Activated CD8-positive, alpha-beta memory T cell treated with anti-CD3 and anti-CD28 coated beads for 24 hours (primary cell): Measurements from ENCODE around the gene USP6NL.
A peak's percentile ranks its signal among the peaks of the same experiment; 100 is the strongest.
"Not testable (repeated sequence)": the region's sequence is repeated elsewhere in the genome, so short reads cannot be mapped to it uniquely, and the experiment has no call there.

Source experiments
- DNase-seq: peaks from one replicate; pipeline ENCODE4 v3.0.0-alpha.2; 2020

USP6NL gene

DNA sequence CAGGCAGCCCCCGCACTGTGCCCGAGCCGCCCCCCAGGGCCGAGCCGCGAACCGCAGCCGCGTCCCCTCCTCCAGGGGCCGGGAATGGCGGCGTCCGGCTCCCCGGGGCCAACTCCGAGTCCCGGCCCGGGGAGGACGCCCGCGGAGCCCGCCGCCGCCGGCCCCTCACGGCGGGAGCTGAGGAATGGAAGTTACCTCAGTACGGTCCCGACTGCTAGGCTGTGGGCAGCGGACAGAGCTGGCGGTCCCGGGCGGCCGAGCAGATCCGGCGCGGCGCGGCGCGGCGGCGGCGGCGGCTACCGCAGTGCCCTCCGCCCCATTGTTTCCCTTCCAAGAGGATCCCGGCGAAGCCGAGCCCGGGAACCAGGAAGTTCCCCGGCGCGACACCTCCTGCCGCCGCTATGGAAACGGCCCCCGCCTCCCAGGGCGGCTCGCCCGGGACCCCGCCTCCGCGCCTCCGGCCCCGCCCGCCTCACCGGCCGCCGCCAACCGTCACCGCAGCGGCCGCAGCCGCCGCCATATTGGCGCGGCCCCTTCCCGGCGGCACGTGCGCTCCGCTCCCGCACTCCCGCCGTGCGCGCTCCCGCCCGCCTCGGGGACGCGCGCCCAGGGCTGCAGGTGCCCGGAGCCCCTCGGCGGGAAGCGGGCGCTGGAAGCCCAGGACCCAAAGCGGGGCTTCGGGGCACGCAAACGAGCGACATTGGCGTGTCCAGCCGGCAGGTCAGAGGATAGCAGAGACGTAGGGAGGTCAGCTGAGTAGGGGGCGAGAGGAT lies at the start of gene USP6NL:
Gene USP6NL, minus strand, starts transcription at position 403 of the 773 bp plus-strand sequence. CDS start 14,016 bp downstream, outside the sequence.
- peak; percentile 82 for DNase-seq

DNA sequence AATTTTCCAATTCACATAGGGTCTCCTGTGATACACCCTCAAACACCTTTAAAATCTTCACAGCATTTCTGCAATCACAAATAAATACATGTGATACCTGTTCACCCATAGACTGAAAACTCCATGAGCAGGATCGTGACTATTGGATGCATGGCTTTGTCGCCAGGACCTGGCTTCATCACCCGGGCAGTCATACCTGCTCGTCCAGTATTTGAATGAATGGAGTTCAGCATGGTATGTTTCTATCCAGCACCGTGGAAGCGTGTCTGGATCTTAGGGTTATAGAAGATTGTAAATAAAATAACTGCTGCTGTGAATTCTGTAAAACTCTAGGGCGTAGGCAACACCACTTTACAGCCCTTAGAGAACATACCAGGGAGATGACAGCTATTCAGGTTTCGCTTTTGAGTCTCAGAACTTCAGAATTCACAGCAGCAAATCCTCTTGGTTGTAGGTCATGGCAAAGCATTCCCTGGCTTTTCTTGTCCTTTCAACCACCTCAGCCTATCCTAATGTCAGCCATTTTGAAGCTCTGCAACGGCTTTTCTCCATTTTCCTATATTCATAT lies 47.4 kb upstream of the USP6NL start:
- no peak for DNase-seq

DNA sequence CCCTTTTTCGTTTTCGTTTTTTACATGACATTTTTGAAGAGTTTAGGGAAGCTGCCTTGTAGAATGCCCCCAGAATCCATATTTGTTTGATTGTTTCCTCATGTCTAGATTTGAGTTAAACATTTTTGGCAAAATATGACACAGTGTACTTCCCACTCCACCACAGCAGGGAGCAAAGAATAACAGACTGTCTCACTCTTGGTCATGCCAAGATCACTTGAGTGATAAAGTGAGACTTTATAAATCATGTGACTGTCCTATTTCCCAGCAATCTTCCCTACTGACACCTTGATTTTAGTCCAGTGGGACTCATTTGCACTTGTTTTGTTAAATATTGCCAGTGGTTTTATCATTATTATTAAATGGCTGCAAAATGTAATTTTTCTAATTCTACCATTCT lies 44.4 kb upstream of the USP6NL start:
- DNase-seq = no peak

DNA sequence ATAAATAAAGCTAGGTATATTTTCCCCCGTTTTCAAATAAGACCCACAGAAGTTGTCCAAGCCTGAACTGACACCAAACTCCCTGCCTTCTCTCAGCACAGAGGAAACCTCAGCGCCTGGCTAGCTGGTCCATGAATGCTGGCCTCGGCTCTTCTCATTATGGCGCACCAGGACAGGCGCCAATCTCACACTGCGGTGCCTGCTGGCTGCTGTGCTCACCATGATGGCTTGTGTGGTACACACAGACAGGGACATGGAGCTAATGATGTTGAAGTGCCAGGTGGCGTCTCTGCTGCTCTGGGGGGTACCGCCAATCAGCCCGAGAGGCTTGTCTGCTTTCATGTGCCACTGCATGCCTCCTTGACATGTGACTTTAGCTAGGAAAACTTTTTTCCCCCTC lies 43.2 kb upstream of the USP6NL start:
- DNase-seq = no peak

DNA sequence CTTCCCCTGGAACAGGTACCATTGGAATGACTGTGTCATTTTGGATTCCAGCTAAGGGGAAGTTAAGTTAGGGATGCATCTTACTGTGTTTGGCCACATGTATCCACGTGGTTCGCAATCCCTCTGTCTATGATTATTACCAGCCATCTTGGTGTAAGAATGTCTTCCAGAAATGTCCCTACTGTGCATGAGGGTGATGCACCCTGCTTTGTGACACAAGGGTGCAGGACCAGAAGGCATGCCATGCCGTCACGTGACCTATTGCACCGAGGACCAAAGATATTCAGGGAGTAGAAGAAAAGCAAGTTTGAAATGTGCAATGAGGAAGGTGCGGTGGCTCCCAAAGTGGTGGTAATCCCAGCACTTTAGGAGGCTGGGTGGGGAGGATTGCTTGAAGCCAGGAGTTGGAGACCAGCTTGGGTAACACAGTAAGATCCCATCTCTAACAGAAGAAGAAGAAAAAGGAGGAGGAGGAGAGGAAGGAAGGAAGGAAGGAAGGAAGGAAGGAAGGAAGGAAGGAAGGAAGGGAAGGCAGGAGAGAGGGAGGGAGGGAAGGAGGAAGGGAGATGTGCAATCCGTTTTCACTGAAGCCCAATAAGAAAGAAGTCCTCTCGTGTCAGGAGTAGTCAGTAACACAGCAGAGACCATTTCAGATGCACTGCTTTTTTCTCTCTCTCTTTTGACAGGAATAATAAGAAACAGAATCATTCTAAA lies 42.5 kb upstream of the USP6NL start:
- DNase-seq = no peak

DNA sequence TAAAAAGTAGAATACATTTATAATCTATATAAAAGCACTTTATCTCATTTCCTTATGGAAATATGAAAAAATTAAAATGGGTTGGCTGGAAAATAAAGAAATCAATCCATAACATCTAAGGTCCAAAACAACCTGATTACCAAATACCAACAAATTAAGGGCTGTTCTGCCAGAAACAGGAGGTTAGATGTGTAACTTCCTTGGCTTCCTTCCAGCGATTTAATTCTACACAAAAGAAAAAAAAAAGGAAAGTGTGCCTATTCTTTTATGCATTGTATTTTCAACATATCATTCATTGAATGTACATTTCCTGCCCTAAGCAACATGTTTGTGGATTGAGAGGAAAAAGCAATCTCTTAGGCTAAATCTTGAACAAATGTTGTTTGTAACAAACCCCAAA lies 36.2 kb upstream of the USP6NL start:
- DNase-seq = no peak

DNA sequence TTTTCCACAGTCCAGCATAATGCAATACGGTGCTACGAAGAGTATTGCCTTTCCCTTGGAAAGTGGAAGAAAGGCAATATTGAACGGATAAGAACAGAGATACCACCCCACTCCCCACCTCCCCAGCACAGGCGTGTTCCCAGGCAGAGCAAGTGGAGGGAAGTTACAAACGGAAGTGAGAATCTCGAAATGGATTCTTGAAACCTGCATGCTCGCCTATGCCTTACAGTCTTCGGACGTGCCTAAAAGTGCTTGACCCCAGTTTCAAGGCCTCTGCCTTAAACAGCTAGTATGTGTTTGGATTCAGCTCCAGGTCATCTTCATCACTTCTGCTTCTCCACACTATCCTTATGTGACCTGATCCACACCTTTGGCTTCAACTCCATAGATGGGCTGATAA lies 35.0 kb upstream of the USP6NL start:
- no peak for DNase-seq

DNA sequence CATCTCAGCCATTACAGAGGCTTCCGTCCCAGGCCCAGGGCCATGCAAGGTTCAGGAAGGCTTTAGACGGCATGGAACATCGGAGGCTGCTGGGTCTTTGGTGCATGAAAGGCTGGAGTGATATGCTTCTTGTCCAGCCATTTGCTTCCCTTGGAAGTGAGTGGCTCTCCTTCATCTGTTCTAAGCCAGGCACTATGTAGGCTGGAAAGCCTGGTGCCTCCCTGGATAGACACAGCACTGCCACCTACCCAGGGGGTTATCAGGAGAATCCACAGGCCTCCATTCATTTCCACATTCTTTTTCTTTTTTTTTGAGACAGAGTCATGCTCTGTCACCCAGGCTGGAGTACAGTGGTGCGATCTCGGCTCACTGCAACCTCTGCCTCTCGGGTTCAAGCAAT lies 31.6 kb upstream of the USP6NL start:
- DNase-seq = no peak

DNA sequence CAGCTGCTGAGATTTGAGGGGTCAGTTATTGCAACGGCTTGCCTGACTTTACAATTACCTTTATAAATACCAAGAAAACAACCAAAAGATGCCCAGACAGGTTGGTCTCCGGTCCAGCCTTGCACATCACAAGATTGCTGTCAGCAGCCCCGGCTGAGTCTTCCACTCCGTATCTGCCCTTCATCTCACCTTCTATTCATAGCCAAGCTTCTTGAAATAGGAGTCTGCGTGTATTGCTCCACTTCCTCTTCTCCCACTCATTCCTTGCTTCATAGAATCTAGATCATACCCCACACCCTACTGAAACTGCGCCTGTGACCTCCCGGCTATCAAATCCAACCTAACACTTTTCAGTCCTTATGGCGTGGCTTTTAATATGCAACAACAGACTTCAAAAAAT lies 31.1 kb upstream of the USP6NL start:
- no peak for DNase-seq

DNA sequence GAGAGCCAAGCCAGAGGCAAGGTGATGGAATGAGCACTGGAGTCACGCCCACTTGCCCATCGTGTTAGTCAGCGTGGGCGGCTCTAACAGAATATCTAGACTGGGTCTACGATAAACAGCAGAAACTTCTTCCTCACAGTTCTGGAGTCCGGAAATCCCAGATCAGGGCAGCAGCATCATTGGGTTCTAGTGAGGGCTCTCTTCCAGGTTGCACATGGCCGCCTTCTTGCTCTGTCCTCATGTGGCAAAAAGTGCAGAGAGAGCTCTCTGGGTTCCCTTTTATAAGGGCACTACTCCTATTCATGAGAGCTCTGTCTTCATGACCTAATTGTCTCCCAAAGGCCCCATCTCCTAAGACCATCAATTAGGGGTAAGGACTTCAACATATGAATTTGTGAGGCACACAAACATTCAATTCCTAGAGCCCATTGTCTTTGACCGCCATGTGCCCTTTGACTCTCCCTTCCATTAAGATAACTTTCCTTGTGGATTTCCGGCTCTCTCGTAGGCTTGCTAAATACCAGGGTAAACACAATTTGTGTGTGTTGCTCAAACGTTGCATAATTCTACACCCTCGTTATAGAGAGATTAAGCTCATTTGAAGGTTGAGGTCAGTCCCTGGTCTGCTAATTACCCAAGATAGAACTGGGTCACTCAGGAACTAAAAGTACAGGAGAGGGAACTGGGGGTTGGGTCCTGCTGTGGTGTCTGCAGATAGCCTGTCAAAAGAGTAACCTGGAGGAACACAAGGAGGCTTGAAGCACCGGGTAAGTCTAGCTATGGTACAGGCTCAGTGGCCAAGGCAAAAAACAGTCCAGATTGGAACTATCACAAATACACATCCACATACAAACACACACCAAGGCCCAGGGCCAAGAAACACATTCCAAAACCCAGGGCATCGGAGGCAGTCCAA lies 28.7 kb upstream of the USP6NL start:
- no peak for DNase-seq

DNA sequence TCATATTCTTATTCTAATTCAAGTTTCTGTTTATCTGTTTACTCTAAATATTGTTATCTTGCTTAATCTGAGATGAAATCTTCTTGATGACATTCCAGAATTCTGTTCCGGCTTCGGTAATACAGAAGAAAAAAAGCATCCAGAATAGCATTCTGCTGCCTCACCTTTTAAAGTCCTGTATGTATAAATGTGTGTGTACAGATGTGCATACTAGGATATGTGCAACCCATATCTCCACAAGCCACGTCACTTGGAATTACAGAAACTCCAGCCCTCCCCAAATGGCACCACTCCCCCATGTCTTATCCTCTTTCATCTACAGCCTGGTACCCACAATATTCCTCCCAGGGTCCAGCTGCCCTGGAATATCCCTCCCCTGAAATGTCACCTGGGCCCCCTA lies 27.9 kb upstream of the USP6NL start:
- DNase-seq = no peak

DNA sequence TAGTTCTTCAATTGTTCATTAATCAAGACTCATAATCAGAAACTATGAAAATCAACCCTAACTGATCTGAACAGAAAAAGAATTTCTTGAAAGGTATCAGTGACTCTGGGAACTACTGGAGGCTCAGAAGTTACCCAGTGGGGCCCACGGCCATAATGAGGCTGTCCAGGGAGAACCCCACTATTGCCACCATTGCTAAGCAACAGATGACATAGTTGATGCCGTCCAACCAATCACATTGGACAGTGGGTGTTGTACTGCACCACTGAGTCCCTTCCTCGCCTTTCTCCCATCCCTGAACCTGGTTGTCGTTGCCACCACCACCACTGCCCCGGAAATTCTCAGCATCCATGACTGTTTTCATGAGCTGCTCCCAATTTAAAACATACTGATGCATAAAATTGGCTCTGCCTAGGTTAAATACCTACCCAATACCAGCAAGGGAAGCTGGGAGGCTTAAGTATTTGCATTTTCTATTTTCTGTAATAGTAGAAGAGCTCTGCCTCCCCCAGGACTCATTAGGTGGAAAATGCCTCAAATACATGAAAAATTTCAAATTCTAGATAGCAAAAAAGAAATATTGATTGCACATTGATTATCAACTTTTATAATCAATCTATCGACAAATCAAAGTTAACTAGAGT lies 26.7 kb upstream of the USP6NL start:
- no peak for DNase-seq

DNA sequence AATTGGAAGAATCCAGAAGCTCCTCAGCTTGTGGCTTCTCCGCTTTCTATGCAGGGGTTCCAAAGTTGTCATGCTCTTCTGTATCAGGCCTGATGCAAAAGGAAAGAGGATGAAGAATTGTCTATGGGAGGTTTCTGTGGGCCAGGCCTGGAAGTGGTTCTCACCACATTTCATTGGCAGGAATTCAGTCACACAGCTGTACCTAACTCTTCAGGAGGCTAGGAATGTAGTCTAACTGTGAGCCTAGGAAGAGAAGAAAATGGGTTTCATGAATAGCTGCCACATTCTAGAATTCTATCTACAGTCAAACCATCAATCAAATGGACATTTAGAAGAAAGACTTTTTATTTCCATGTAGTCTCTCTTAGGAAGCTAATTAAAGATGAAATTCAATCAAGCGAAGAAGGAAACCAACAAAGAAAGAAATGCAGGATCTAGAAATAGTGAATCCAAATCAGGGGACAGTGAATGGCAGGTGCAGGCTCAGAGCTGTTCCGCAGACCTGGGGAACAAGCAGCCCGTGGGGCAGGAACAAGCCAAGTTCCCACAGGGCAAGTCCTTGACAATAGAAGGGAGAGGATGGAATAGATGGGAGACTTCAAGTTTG lies 25.4 kb upstream of the USP6NL start:
- no peak for DNase-seq

DNA sequence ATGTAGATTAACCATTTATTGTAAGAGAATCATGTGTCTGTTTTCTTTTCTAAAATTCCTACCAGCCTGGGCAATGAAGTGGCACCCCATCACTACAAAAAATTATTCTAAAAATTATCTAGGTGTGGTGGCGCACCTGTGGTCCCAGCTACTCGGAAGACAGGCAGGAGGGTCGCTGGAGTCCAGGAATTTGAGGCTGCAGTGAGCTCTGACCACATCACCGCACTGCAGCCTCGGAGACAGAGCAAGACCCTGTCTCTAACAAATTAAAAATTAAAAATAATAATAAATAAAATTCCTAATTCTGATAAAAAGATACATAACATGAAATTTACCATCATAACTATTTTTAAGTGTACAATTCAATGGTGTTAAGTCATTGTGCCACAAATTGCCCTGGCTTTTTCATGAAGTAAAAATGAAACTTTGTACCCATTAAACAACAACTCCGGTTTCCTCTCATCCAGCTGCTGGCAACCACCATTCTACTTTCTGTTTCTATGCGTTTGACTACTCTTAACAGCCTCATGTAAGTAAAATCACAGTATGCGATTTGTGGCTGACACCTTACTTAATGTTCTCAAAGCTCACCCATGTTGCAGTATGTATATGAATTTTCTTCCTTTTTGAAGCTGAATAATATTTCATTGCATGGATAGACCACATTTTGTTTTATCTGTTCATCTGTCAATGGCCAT lies 20.6 kb upstream of the USP6NL start:
- no peak for DNase-seq

DNA sequence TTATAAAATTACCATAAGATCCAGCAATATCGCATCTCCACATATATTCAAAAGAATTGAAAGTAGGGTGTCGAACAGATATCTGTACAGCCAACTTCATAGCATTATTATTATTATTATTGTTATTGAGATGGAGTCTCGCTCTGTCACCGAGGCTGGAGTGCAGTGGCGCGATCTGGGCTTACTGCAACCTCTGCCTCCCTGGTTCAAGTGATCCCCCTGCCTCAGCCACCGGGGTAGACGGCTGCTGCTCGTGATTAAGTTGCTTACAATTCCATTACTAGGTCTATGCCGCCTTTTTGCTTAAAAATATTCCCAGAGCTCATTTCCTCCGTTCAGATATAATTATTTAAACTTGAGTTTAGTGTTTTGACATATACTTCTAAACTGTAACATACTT lies 19.8 kb upstream of the USP6NL start:
- DNase-seq = no peak

DNA sequence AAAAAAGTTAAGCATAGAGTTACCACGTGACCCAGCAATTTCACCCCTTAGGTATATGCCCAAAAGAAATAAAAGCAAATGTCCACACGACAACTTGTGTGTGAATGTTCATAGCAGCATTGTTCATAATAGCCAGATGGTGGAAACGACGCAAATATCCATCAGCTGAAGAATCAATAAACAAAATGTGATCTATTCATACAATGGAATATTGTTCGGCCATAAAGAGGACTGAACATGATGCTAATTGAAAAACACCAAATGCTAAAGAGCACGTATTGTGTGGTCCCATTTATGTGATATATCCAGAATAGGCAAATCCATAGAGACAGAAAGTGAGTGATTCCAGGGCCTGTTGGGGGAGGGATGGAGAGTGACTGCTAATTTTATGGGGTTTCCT lies 18.3 kb upstream of the USP6NL start:
- no peak for DNase-seq

DNA sequence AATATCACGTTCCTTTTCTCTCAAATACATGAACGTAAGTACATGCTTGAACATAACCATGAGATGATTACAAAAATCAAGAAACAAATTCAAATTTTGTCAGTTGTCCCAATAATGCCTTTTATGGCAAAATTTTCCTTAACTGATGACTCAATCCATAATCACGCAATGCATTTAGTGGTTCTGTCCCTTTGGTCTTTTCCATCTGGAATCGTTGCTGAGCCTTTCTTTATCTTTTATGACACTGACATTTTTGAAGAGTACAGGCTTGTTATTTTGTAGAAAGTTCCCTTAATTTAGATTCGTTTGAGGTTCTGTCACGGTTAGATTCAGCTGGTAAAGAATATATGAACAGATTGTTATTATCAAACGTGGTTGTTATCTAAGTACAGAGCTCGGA lies 16.5 kb upstream of the USP6NL start:
- DNase-seq = not testable (repeated sequence)

DNA sequence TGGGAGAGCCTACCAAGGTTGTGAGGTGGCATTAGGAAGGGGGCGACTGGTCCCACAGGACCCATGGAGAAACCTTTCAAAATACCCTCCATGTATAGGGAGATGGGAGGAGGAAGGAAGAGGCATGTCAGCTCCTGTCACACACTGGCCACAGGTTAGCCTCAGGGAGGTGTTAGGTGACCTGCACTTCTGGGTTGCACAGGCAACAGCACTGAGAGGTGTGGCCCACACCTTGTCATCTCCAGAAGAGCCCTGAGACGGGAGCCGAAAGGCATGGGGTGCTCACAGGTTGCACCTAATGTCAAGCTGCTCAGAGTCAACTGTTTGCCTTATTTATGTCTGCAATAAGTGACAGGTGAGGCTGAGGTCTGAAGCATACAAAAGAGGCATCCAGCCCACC lies 14.6 kb upstream of the USP6NL start:
- DNase-seq = no peak

DNA sequence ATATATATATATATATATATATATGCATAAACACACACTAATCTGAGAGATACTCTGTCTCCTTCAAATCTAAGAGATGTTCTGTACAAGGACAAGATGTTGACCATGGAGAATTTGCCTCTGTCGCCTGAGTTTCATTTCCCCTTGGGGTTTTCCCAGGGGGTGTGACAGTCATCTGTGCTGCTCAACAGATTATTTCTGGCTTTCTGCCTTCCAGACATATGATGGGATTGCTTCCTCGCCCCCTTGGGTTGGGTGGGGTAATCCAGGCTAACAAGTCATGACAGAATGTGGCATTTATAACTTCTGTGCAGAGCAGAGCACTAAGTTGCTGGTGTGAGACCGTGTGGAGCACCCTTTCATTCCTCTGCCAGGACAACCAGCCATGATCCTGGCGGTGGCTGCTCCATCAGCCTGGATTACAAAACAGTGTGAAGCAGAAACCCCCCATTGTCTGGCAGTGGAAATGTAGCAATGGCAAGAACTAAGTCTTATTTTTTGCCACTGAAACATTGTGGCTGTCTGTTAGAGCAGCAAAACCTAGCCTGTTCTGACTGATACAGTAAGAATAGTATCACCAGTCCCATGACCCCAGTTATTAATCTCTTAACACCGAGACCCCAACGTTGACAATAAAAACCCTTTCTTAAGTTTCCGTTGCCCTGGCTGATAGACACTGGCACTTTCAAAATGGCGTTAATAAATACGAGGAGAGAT lies 13.7 kb upstream of the USP6NL start:
- no peak for DNase-seq

DNA sequence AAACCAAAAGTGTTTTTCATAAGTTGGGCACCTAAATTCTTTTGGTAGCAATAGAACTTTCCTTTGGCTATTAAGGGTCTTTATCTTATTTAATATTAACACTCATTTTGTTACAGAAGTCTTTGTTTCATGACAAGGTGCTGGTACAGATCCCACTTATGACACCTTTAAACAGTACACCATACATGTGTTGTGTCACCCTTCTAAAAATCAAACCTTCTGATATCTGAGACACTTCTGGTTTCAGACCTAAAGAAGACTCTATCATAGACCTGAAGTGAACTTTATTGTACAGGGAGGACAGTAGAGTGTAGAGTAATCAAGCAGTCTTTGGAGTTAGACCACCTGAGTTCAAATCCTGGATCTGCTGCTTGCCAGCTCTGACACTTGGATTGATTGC lies 5.8 kb upstream of the USP6NL start:
- no peak for DNase-seq

DNA sequence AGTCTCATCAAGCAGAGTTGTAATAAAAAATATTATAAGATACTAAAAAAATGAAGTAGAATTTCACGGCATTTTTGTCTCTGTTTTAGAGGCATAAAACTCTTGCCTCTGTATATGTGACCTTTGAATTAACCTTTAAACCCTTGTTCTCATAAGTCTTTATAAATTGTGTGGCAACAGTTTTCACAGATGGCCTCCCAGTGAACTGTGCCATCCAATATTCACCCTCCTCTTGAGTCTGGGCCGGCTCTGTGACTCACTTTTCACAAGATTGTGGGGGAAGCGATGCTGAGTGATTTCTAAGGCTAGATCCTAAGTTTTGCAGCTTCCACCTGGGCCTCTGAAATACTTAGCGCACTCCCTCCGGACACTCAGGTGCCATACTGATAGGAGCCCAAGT lies 4.6 kb upstream of the USP6NL start:
- no peak for DNase-seq
